Epithelial cell of proximal tubule (primary cell): Measurements from ENCODE around the gene DPH2. TPM values are rescaled to one million over a fixed set of nuclear protein-coding genes. Genes with fewer than 3 reads are reported as not detected.

Source experiments
- DNase-seq: peaks from one replicate; pipeline ENCODE4 v3.0.0-alpha.2; 2011; ENCODE audit warnings: low read depth
- H3K4me3 ChIP-seq: 2 replicates; pipeline ENCODE4 v1.5.1; 2011; ENCODE audit warnings: low read depth, mild to moderate bottlenecking, low read length
- total RNA-seq: library from RNA; depleted of rRNA; stranded (reverse); fragments of >200 nt; gene quantifications from 2 replicates; pipeline ENCODE4 v1.2.3, GENCODE V29; 2015
- TF ChIP-seq, protein P1 (sequence below): conservative IDR thresholded peaks from 2 replicates; pipeline ENCODE4 v1.5.1; 2012; ENCODE audit warnings: low read depth, mild to moderate bottlenecking, low read length

DPH2 gene
- total RNA-seq, 1 donor from 2014 or later, result 29.5 TPM

DNA sequence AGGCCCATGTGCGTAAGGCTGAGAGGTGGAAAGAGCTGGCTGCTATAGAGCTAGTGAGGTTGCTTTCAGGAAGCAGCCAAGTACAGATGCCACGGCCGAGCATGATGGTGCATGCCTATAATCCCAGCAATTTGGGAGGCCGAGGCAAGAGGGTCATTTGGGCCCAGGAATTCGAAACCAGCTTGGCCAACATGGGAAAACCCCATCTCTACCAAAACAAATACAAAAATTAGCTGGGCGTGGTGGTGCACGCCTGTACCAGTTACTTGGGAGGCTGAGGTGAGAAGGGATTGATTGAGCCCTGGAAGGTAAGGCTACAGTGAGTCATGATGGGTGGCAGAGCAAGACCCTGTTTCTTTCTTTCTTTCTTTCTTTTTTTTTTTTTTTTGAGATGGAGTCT is 24.3 kb downstream of the DPH2 start:
- TF ChIP-seq, protein P1, sequence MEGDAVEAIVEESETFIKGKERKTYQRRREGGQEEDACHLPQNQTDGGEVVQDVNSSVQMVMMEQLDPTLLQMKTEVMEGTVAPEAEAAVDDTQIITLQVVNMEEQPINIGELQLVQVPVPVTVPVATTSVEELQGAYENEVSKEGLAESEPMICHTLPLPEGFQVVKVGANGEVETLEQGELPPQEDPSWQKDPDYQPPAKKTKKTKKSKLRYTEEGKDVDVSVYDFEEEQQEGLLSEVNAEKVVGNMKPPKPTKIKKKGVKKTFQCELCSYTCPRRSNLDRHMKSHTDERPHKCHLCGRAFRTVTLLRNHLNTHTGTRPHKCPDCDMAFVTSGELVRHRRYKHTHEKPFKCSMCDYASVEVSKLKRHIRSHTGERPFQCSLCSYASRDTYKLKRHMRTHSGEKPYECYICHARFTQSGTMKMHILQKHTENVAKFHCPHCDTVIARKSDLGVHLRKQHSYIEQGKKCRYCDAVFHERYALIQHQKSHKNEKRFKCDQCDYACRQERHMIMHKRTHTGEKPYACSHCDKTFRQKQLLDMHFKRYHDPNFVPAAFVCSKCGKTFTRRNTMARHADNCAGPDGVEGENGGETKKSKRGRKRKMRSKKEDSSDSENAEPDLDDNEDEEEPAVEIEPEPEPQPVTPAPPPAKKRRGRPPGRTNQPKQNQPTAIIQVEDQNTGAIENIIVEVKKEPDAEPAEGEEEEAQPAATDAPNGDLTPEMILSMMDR, result no peak
- no peak overlapping the region for H3K4me3 ChIP-seq
- DNase-seq, result no peak

DNA sequence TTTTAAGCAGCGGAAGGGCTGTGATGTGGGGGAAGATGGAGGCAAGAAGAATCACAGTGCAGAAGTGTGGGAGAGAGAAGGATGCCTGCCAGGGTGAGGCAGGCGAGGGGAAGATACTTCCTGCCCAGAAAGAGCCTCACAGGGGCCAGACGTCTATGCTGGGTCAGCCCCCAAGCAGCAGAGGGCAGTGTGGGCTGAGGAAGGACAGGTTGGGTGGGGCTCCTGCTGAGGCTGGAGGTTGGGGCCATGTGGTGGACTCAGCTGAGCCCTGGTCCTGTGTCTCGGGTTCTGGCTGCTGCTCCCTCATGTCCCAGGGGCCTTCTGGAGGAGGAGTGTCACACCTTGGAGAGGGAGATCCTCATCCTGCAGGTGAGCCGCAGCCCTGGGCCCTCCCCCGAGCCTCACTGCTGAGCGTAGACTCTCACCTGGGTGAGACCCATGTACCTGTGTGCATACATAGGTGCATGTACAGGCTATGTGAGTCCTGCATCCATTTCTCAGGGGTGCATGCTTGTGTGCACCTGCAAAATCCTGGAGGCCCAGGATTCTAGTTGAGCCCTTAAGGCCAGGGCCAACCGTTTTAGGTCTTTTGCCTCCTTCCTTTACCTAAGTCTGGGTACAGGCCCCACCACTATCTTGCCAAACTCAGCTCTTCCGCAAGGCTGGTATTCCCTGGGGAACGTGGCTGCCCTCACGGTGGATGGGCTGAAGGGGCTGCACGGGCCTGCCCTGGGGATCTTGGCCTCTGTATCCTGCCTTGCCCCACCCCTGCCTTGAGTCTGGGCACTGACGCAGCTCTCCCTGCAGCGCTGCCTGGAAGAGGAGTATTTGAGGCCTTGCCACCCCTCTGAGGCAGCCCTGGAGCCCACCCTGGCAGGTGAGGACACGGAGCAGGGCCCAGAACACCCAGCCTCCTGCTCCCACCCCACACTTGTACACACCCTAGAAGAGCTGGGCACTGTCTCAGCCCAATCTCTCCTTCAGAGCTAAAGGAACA is 25.3 kb downstream of the DPH2 start:
- no peak for DNase-seq
- no peak overlapping the region for H3K4me3 ChIP-seq
- TF ChIP-seq, protein P1, result peak; percentile 39

DNA sequence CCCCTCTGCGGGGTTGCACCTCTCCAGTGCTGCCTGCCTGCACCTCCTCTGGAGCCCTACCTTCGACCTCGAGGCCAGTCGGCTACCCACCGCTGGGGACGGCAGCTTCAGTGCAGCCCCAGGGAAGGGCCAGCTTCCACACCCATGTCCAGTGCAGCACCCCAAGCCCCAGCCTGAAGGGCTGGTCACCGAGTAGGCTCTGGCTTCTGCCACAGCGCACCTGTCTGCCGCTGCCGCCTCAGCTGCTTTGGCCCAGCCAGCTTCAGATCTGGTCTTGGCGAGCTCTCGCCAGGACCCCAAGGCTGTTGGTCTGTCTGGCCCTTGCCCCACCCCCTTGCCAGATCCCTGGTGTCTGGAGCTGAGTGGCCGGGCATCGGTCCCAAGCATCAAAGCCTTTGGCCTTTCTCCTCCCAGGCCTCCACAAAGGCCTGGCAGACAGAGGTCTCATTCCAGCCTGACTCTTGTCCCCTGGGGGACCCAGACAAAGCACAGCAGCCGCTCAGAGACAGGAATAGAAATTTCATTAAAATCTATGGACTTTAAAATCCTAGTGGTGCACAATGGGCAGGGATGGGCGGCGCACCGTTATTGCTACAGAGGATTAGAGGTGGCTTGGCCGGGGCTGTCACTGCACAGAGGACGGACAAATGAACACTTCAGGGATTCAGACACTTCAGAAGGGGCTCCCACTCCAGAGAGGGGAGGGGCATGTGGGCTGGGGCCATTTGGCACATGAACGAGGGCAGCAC is 26.3 kb downstream of the DPH2 start:
- no peak for DNase-seq
- TF ChIP-seq, protein P1, result no peak
- H3K4me3 ChIP-seq, result no peak overlapping the region

DNA sequence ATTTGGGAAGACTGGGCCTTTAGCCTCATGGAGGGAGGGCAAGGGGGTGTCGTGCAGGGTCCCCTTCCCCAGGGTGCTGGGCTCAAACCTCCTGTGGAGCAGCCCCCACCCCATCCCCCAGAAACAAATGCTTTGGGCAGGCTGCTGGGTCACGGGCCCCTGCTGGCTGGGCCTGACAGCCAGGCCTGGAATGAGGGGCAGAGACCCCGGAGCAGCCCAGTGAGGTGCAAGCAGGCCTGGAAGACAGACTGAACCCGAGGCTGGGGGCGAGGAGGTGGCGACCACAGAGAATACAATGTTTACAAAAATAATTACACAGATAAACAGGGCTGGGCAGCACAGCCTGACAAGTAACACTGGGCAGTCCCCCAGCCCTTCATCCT is 26.9 kb downstream of the DPH2 start:
- TF ChIP-seq, protein P1, result no peak
- DNase-seq, result no peak
- no peak overlapping the region for H3K4me3 ChIP-seq

DNA sequence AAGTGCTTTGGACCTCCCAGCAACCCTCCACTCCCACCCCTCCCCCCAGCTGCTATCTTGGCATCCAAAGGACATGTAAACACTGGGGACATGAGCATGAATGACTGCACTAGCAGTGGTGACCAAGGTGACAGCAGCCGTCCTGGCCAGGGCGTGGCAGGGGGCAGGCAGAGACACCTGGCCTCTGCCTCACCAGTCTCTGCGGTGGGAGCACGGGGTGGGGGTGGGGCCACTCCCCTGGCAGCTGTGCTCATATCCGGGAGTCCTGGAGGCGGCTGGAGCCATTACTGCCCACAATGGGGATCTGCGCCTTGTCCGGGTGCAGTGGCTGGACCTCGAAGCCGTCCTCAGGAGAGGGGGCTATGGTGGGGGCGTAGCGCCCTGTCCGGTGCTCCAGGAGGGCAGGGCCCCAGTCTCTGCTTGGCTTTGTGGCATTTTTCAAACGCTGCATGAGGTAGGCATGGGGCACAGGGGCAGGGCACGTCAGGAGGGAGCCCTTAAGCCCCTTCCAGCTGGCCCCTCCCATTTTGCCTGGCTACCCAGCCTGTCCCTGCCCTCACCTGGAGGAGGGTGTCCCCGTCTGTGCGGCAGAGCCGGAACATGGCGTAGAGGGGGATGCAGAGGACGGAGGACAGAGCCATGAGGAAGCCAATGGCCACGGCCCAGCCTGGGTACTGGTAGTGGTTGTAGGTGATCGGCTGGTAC is 27.6 kb downstream of the DPH2 start:
- no peak for DNase-seq
- TF ChIP-seq, protein P1, result no peak

DNA sequence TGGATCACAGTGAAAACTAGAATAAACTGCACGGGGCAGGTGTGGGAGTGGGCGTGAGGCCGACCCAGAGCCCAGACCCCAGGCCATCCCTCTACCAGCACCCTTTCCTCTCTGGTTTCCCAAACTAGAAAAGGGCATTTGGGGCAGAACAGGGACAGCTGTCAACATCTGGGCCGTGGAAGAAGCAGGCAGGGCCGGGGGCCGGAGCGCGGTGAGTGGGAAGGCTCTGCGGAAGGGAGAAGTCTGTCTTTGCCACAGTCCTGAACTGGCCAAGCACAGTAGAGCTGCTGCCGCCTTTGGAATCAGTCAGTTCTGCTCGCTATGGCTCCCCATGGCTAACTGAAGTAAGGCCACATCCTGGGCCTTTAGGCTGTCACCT is 28.2 kb downstream of the DPH2 start:
- no peak for DNase-seq
- no peak overlapping the region for H3K4me3 ChIP-seq
- TF ChIP-seq, protein P1, result no peak

More for the DNA sequence above, 27.6 kb downstream of the DPH2 start:
- H3K4me3 ChIP-seq, result no peak overlapping the region
